IPS-20b (cell line): ENCODE results near the gene TMEM207.

Experiments used
- H3K27ac ChIP-seq: one replicate; pipeline ENCODE4 v1.5.1; 2013; ENCODE audit warnings: low read length
- H3K27me3 ChIP-seq: 2 replicates; pipeline ENCODE4 v1.6.1; 2013; ENCODE audit warnings: mild to moderate bottlenecking, low read length, inconsistent platforms; ENCODE audit not compliant: insufficient read depth
- H3K36me3 ChIP-seq: 2 replicates; pipeline ENCODE4 v1.6.1; 2013; ENCODE audit warnings: low read depth, mild to moderate bottlenecking, inconsistent platforms, low read length, moderate library complexity; ENCODE audit not compliant: insufficient read depth
- H3K4me1 ChIP-seq: 2 replicates; pipeline ENCODE4 v1.6.1; 2013; ENCODE audit warnings: mild to moderate bottlenecking, control low read depth, inconsistent platforms, low read length, moderate library complexity; ENCODE audit not compliant: insufficient read depth
- H3K4me3 ChIP-seq: 2 replicates; pipeline ENCODE4 v1.5.1; 2013; ENCODE audit warnings: mild to moderate bottlenecking, low read length, inconsistent platforms
- H3K9ac ChIP-seq: 2 replicates; pipeline ENCODE4 v1.6.1; 2013; ENCODE audit warnings: low read depth, mild to moderate bottlenecking, inconsistent platforms, low read length, moderate library complexity
- H3K9me3 ChIP-seq: 2 replicates; pipeline ENCODE4 v1.6.1; 2013; ENCODE audit warnings: mild to moderate bottlenecking, low read depth, low read length, inconsistent platforms; ENCODE audit not compliant: insufficient read depth

TMEM207 gene

GRCh38 chr3:190449801-190450200 is at the start of gene TMEM207:
TMEM207 (minus strand) TSS chr3:190449901; CDS start chr3:190449809, 92 bp downstream.
- H3K4me1 ChIP-seq = no peaks in the 10 kb centered on the region

DNA sequence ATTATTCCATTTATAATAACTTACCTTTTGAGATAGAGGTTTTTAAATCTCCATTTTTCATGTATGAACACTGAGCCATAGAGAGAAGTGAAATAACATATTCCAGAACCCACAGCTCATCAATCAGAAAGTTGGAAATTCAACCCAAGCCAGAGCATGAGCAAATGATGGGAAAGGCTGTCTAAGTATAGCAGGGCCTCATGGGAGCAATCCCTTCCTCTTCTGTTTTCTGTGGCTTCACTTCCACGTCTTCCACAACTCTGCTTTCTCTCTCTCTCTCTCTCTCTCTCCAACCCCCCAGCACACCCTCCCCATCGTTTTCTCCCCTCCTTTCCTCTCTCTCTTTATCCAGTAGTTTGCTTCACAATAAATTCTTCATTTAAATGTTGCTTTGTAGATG is 49.4 kb upstream of the TMEM207 start:
- Histone ChIP-seq H3K27me3 (no peaks in the 10 kb centered on the region), H3K27ac (no peak overlapping the region), H3K9ac (no peak overlapping the region), H3K4me3 (no peak overlapping the region), H3K4me1 (no peaks in the 10 kb centered on the region), H3K9me3 (no peaks in the 10 kb centered on the region), H3K36me3 (no peaks in the 10 kb centered on the region)

More at GRCh38 chr3:190449801-190450200, at the start of gene TMEM207:
- no peak within 1 kb of the TSS for H3K9ac ChIP-seq
- no peaks in the 10 kb centered on the region for H3K9me3 ChIP-seq
- no peak within 1 kb of the TSS for H3K27ac ChIP-seq
- no peak within 1 kb of the TSS for H3K4me3 ChIP-seq
- H3K27me3 ChIP-seq = no peaks in the 10 kb centered on the region
- H3K36me3 ChIP-seq = no peaks in the 10 kb centered on the region

DNA sequence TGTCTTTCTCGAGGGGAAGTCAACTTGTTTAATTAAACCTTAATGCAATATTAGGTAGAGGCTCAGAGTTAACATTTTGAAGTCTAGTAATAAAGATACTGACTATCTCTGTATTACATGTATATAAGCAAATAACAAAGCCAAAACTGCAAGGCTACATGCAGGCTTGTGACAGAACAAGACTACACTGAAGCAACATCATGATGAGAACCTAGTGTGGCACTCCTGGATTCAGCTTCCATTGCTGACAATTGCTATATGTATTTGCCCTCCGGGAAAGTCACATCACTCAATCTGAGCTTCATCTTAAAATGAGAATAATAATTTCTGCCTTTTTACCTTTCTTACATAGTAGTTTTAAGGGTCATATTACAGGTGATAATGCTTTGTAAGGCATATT is 48.6 kb upstream of the TMEM207 start:
- Histone ChIP-seq H3K9me3 (no peaks in the 10 kb centered on the region), H3K4me3 (no peak overlapping the region), H3K9ac (no peak overlapping the region), H3K36me3 (no peaks in the 10 kb centered on the region), H3K4me1 (no peaks in the 10 kb centered on the region), H3K27ac (no peak overlapping the region), H3K27me3 (no peaks in the 10 kb centered on the region)

DNA sequence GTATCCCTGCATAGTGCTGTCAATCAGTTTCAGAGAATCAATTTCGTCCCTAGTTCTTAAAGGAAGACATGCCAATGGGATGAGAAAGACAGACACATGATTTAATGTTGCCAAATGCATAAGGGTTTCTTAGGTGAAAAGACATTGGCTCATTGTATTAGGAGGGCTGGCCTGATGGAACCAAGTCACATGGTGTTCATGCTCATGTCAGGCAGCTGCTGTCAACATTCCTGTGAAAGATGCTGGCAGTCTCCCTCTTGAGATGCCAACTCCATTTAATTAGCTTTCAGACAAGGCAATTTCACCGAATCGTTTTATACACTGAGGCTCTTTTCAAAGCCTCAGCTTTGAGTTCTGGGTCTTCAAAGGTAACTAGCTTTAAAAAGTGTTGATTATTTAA is 48.1 kb upstream of the TMEM207 start:
- H3K9me3 ChIP-seq = no peaks in the 10 kb centered on the region
- H3K36me3 ChIP-seq = no peaks in the 10 kb centered on the region
- H3K27ac ChIP-seq = no peak overlapping the region
- H3K27me3 ChIP-seq = no peaks in the 10 kb centered on the region
- no peaks in the 10 kb centered on the region for H3K4me1 ChIP-seq
- no peak overlapping the region for H3K9ac ChIP-seq
- H3K4me3 ChIP-seq = no peak overlapping the region

GRCh38 chr3:190496859-190497258 is 47.2 kb upstream of the TMEM207 start:
- Histone ChIP-seq H3K36me3 (no peaks in the 10 kb centered on the region), H3K4me1 (no peaks in the 10 kb centered on the region), H3K9ac (no peak overlapping the region), H3K9me3 (no peaks in the 10 kb centered on the region), H3K27me3 (no peaks in the 10 kb centered on the region), H3K4me3 (no peak overlapping the region), H3K27ac (no peak overlapping the region)

DNA sequence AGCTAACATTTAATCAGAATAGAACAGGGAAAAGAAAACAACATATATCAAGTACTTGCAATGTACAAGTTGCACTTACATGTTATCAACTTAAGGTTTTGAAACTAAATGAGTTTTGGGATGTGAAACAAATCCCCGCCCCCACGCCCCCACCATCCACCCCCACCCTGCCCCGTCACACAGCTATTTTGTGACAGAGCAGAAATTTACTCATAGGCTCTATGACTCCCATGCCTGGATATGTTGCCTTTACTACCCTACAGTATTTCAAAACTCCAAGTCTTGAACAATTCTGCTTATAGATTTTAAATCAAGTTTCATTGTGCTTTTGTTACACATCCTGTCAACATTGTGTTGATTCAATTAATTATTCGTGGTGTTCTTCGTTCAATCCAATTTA is 46.1 kb upstream of the TMEM207 start:
- no peaks in the 10 kb centered on the region for H3K4me1 ChIP-seq
- no peaks in the 10 kb centered on the region for H3K27me3 ChIP-seq
- no peak overlapping the region for H3K4me3 ChIP-seq
- no peak overlapping the region for H3K27ac ChIP-seq
- H3K9ac ChIP-seq = no peak overlapping the region
- no peaks in the 10 kb centered on the region for H3K9me3 ChIP-seq
- no peaks in the 10 kb centered on the region for H3K36me3 ChIP-seq

- H3K27me3 ChIP-seq = no peaks in the 10 kb centered on the region
- no peak overlapping the region for H3K9ac ChIP-seq
- no peak overlapping the region for H3K4me3 ChIP-seq
- H3K27ac ChIP-seq = no peak overlapping the region
- no peaks in the 10 kb centered on the region for H3K4me1 ChIP-seq
- H3K9me3 ChIP-seq = no peaks in the 10 kb centered on the region
- no peaks in the 10 kb centered on the region for H3K36me3 ChIP-seq
These were observed 45.7 kb upstream of the TMEM207 start for GRCh38 chr3:190495354-190495753.

- no peaks in the 10 kb centered on the region for H3K9me3 ChIP-seq
- no peaks in the 10 kb centered on the region for H3K36me3 ChIP-seq
- H3K4me3 ChIP-seq = no peak overlapping the region
- H3K27ac ChIP-seq = no peak overlapping the region
- no peaks in the 10 kb centered on the region for H3K27me3 ChIP-seq
- H3K9ac ChIP-seq = no peak overlapping the region
- no peaks in the 10 kb centered on the region for H3K4me1 ChIP-seq
These were observed 45.2 kb upstream of the TMEM207 start for GRCh38 chr3:190494907-190495306.

DNA sequence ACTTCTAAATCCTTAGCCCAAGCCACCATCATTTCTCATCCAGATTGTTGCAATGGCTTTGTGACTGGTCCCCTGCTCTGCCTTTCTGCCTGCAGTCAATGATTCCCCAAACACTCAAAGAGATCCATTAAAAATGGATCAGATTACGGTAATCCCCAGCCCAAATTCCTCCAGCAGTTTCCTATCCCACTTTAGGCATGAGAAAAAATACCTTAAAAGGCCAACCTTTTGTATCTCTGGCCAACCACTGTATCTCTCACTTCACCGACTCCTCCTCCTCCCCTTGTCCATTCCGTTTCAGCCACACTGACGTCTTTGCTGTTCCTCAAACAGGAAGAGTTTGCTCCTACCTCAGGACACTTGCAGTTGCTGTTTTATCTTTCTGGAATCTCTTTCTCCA is 43.3 kb upstream of the TMEM207 start:
- Histone ChIP-seq H3K4me3 (no peak overlapping the region), H3K36me3 (no peaks in the 10 kb centered on the region), H3K9ac (no peak overlapping the region), H3K27ac (no peak overlapping the region), H3K9me3 (no peaks in the 10 kb centered on the region), H3K4me1 (no peaks in the 10 kb centered on the region), H3K27me3 (no peaks in the 10 kb centered on the region)

- H3K27me3 ChIP-seq = no peaks in the 10 kb centered on the region
- H3K9me3 ChIP-seq = no peaks in the 10 kb centered on the region
- H3K9ac ChIP-seq = no peak overlapping the region
- no peak overlapping the region for H3K4me3 ChIP-seq
- H3K36me3 ChIP-seq = no peaks in the 10 kb centered on the region
- H3K4me1 ChIP-seq = peaks cover under 1% of the 10 kb centered on the region; the same call in 1 of the 2 replicates
- H3K27ac ChIP-seq = no peak overlapping the region
These were observed 42.4 kb upstream of the TMEM207 start for GRCh38 chr3:190492129-190492528.

DNA sequence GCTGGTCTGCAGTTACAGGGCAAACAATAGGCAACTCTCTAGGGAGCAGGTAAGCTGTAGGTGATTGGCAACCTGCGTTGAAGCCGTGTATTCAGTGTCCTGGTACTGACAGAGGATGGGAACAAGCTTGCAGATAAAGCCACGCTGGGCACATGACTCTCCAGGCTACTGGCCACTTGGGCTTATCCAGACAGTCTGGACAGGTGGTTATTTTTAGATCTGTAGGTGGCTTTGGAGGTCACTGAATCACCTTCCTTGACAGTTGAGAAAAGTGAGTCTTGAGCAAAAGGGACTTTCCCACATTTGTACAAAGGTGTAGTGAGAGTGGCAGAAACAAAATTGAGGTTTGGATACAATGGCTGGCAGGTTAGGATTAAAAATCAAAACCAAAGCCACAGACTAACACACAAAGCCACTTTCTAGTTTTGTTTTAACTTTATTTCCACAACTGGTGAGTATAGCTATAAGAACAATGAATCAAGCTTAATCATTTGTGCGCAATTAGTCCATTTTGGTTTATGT is 41.9 kb upstream of the TMEM207 start:
- Histone ChIP-seq H3K4me1 (peaks cover 6% of the 10 kb centered on the region; the same call in 1 of the 2 replicates), H3K27ac (no peak overlapping the region), H3K27me3 (no peaks in the 10 kb centered on the region), H3K4me3 (no peak overlapping the region), H3K9ac (no peak overlapping the region), H3K9me3 (no peaks in the 10 kb centered on the region), H3K36me3 (no peaks in the 10 kb centered on the region)

DNA sequence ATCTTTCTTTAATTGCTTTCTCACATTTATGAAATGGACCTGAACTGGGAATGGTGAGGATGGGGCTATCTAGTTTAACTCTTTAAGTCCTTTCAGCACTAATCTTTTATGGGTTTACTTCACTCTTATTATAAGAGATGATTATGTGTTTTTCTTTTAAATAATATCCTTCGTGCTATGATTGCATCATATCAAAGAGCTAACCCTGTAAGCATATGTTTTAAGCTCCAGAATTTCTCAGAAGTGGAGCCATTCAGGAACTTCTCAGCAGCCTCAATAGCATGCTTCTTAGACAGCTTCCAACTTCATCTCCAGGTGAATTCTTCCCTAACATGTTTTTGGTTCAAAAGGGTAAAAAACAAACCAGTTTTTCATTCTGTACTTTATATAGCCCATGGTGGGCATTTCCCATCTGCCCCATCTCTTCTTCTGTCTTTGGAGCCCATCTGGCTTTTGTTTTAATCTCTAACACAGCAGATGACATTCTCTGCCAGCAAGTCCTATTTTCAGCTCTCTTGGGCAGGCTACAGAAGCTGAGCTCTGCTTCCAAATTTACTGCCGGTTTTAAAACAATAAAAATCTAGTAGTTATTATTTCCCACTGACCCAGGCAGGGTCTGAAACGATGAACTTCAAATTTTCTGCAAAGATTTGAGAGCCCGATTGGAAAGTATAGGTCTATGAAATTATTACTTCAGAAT is 37.4 kb upstream of the TMEM207 start:
- Histone ChIP-seq H3K4me1 (peaks cover 13% of the 10 kb centered on the region; the same call in 1 of the 2 replicates), H3K36me3 (no peaks in the 10 kb centered on the region), H3K9me3 (no peaks in the 10 kb centered on the region), H3K4me3 (no peak overlapping the region), H3K27ac (no peak overlapping the region), H3K27me3 (no peaks in the 10 kb centered on the region), H3K9ac (no peak overlapping the region)
